ENCODE measurements around the gene UHMK1.
A peak's percentile ranks its signal among the peaks of the same experiment; 100 is the strongest.
"Not testable (repeated sequence)": the region's sequence is repeated elsewhere in the genome, so short reads cannot be mapped to it uniquely, and the experiment has no call there.

UHMK1 gene, protein sequence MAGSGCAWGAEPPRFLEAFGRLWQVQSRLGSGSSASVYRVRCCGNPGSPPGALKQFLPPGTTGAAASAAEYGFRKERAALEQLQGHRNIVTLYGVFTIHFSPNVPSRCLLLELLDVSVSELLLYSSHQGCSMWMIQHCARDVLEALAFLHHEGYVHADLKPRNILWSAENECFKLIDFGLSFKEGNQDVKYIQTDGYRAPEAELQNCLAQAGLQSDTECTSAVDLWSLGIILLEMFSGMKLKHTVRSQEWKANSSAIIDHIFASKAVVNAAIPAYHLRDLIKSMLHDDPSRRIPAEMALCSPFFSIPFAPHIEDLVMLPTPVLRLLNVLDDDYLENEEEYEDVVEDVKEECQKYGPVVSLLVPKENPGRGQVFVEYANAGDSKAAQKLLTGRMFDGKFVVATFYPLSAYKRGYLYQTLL

GRCh38 chr1:162497723-162498495, at the start of gene UHMK1:
UHMK1 (plus strand) TSS chr1:162497818; CDS start chr1:162498001, 183 bp downstream.
- H3K9me3 Mint-ChIP-seq = no peaks in the 10 kb centered on the region
- H3K4me1 Mint-ChIP-seq (ENCODE audit: low read depth) = peaks cover 35% of the 10 kb centered on the region
- peak within 1 kb of the TSS; percentile 95 for H3K27ac Mint-ChIP-seq
- peaks cover 2% of the 10 kb centered on the region for H3K27me3 Mint-ChIP-seq (ENCODE audit: low read depth)
- H3K4me3 Mint-ChIP-seq = peak within 1 kb of the TSS; percentile 97
- peaks cover 17% of the 10 kb centered on the region for H3K36me3 Mint-ChIP-seq (ENCODE audit: low read depth)

- H3K36me3 Mint-ChIP-seq (ENCODE audit: low read depth); H3K27ac Mint-ChIP-seq; H3K27me3 Mint-ChIP-seq (ENCODE audit: low read depth); H3K4me3 Mint-ChIP-seq; H3K9me3 Mint-ChIP-seq; H3K4me1 Mint-ChIP-seq (ENCODE audit: low read depth): not testable (repeated sequence)
These were observed 43.3 kb upstream of the UHMK1 start for GRCh38 chr1:162454361-162454760.

DNA sequence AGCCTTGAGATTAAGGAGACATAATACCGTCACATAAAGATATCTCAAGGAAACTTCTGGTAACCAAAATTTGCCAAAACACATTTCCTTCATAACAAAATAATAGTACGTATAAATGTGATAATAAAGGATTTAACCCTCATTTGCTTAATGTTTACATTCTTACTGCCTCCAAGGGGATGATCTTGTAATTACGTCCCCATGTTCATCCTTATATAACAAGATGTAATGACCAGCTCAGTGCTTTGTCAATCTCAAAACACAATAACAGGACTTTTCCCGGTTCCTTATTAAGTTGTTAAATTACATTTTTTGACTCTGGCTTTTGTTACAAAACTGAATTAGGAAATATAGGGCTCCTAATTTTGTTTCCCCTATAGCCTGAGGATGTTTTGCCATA, 41.3 kb upstream of the UHMK1 start:
- no peaks in the 10 kb centered on the region for H3K9me3 Mint-ChIP-seq
- H3K4me3 Mint-ChIP-seq = no peak overlapping the region
- no peaks in the 10 kb centered on the region for H3K27me3 Mint-ChIP-seq (ENCODE audit: low read depth)
- H3K4me1 Mint-ChIP-seq (ENCODE audit: low read depth) = no peaks in the 10 kb centered on the region
- H3K36me3 Mint-ChIP-seq (ENCODE audit: low read depth) = no peaks in the 10 kb centered on the region
- no peak overlapping the region for H3K27ac Mint-ChIP-seq

DNA sequence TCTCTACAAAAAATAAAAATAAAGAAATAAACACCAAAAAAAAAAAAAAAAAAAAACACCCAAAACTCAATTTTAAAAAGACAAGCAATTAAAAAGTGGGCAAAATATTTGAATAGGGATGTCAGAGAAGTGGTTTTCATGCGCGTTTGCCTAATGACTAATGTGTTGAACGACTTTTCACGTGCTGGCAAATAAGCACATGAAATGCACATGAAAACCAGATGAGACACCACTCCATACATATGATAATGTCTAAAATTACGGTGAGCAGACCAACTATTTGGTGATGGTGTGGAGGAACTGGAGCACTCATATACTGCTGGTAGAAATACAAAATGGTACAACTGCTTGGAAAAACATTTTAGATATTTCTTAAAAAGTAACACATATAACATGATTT, 39.4 kb upstream of the UHMK1 start:
- Mint-ChIP-seq H3K4me1 (ENCODE audit: low read depth) (no peaks in the 10 kb centered on the region), H3K27me3 (ENCODE audit: low read depth) (no peaks in the 10 kb centered on the region), H3K4me3 (no peak overlapping the region), H3K9me3 (no peaks in the 10 kb centered on the region), H3K27ac (no peak overlapping the region), H3K36me3 (ENCODE audit: low read depth) (no peaks in the 10 kb centered on the region)

- not testable (repeated sequence) for H3K27me3 Mint-ChIP-seq (ENCODE audit: low read depth); H3K9me3 Mint-ChIP-seq; H3K4me3 Mint-ChIP-seq; H3K27ac Mint-ChIP-seq; H3K4me1 Mint-ChIP-seq (ENCODE audit: low read depth); H3K36me3 Mint-ChIP-seq (ENCODE audit: low read depth)
These were observed 35.2 kb upstream of the UHMK1 start for GRCh38 chr1:162462425-162462824.

DNA sequence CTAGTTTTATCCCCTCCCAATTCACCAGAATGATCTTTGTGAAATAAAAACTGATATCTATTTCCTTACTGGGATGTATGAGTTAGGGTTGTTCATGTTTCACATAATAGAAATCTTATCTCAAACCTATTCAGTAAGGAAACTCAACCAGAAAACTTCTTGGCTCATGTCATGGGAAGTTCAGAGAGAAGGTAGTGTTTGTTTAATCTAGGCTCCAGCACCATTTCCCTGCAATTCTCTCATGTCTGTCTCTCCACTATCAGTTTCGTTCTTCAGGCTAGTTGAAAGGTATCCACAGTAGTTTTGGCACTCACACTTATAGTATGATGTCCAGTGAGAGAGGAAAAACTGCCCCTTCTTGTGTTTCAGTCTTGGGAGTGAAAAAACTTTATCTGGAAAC, 34.6 kb upstream of the UHMK1 start:
- Mint-ChIP-seq H3K27ac (no peak overlapping the region), H3K4me3 (no peak overlapping the region), H3K36me3 (ENCODE audit: low read depth) (no peaks in the 10 kb centered on the region), H3K4me1 (ENCODE audit: low read depth) (no peaks in the 10 kb centered on the region), H3K27me3 (ENCODE audit: low read depth) (peaks cover 7% of the 10 kb centered on the region), H3K9me3 (peaks cover 7% of the 10 kb centered on the region)

- peaks cover 7% of the 10 kb centered on the region for H3K9me3 Mint-ChIP-seq
- no peak overlapping the region for H3K4me3 Mint-ChIP-seq
- no peaks in the 10 kb centered on the region for H3K36me3 Mint-ChIP-seq (ENCODE audit: low read depth)
- H3K4me1 Mint-ChIP-seq (ENCODE audit: low read depth) = no peaks in the 10 kb centered on the region
- peaks cover 7% of the 10 kb centered on the region for H3K27me3 Mint-ChIP-seq (ENCODE audit: low read depth)
- no peak overlapping the region for H3K27ac Mint-ChIP-seq
These were observed 30.8 kb upstream of the UHMK1 start for GRCh38 chr1:162466797-162467196.

DNA sequence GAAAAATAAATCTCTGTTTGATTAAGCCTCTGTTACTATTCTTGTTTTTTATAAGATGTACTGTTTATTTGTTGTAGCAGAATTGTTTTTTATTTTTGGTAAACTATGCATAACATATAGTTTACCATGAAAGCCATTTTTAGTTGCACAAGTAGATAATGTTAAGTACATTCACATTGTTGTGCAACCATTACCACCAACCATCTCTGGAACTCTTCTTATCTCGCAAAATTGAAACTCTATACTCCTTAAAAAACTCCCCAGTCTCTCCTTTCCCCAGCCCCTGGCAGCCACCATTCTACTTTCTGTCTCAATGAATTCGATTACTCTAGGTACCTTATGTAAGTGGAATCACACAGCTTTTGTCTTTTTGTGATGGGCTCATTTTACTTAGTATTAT, 27.4 kb upstream of the UHMK1 start:
- Mint-ChIP-seq H3K27ac (no peak overlapping the region), H3K36me3 (ENCODE audit: low read depth) (no peaks in the 10 kb centered on the region), H3K27me3 (ENCODE audit: low read depth) (no peaks in the 10 kb centered on the region), H3K9me3 (no peaks in the 10 kb centered on the region), H3K4me1 (ENCODE audit: low read depth) (no peaks in the 10 kb centered on the region), H3K4me3 (no peak overlapping the region)

- peaks cover 6% of the 10 kb centered on the region for H3K9me3 Mint-ChIP-seq
- H3K4me1 Mint-ChIP-seq (ENCODE audit: low read depth) = no peaks in the 10 kb centered on the region
- H3K27me3 Mint-ChIP-seq (ENCODE audit: low read depth) = no peaks in the 10 kb centered on the region
- H3K27ac Mint-ChIP-seq = no peak overlapping the region
- no peaks in the 10 kb centered on the region for H3K36me3 Mint-ChIP-seq (ENCODE audit: low read depth)
- H3K4me3 Mint-ChIP-seq = no peak overlapping the region
These were observed 26.2 kb upstream of the UHMK1 start for GRCh38 chr1:162471290-162471853.

DNA sequence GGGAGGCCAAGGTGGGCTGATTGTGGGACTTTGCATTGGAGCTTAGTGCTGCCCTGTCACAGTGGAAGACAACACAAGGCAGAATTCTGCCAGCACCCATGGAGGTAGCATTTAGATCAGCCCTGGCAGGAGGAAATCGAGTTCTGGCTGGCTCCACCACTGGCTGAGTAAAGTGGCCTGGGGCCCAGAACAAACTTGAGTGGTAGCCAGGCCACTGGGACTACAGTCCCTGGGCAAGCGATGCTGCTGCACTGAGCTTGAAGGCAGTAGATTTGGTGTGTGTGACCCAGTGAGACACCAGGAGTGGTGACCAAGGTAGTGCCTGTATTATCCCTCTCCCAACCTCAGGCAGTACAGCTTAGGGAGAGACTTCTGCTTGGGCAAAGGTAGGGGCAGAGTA, 22.5 kb upstream of the UHMK1 start:
- Mint-ChIP-seq H3K36me3 (ENCODE audit: low read depth) (no peaks in the 10 kb centered on the region), H3K9me3 (peaks cover 13% of the 10 kb centered on the region), H3K4me1 (ENCODE audit: low read depth) (no peaks in the 10 kb centered on the region), H3K4me3 (no peak overlapping the region), H3K27ac (no peak overlapping the region), H3K27me3 (ENCODE audit: low read depth) (peaks cover 4% of the 10 kb centered on the region)

DNA sequence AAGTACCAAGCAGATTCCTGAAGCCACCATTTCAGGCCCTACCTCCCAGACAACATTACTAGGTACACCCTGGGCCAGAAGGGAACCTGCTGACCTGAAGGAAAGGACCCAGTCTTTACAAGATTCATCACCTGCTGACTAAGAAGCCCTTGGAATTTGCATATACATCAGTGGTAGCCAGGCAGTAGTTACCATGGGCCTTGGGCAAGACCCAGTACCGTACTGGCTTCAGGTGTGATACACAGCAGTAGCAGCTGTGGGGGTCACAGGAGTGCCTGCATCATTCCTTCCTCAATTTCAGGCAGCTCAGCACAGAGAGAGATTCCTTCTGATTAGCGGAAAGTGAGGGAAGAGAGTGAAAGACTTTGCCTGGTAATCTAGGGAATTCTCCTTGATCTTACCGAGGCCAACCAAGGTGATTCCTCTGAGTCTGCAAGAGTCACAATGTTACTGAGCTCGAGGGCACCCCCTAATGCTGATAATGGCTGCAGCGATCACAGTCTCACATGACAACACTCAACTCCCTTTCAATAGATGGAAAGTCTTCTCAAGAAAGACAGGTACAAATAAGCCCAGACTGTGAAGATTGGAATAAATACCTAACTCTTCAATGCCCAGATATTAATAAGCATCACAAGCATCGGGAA, 22.0 kb upstream of the UHMK1 start:
- Mint-ChIP-seq H3K27ac (no peak overlapping the region), H3K4me3 (no peak overlapping the region), H3K27me3 (ENCODE audit: low read depth) (peaks cover 4% of the 10 kb centered on the region), H3K36me3 (ENCODE audit: low read depth) (no peaks in the 10 kb centered on the region), H3K4me1 (ENCODE audit: low read depth) (no peaks in the 10 kb centered on the region), H3K9me3 (peaks cover 13% of the 10 kb centered on the region)

- Mint-ChIP-seq H3K27ac (no peak overlapping the region), H3K9me3 (peaks cover 13% of the 10 kb centered on the region), H3K4me1 (ENCODE audit: low read depth) (no peaks in the 10 kb centered on the region), H3K4me3 (no peak overlapping the region), H3K27me3 (ENCODE audit: low read depth) (peaks cover 5% of the 10 kb centered on the region), H3K36me3 (ENCODE audit: low read depth) (no peaks in the 10 kb centered on the region)
These were observed 21.0 kb upstream of the UHMK1 start for GRCh38 chr1:162476620-162477019.

- Mint-ChIP-seq H3K36me3 (ENCODE audit: low read depth) (no peaks in the 10 kb centered on the region), H3K27ac (no peak overlapping the region), H3K4me1 (ENCODE audit: low read depth) (no peaks in the 10 kb centered on the region), H3K9me3 (no peaks in the 10 kb centered on the region), H3K27me3 (ENCODE audit: low read depth) (peaks cover 26% of the 10 kb centered on the region), H3K4me3 (no peak overlapping the region)
These were observed 12.4 kb upstream of the UHMK1 start for GRCh38 chr1:162485236-162485635.

GRCh38 chr1:162487241-162487640, 10.4 kb upstream of the UHMK1 start:
- Mint-ChIP-seq H3K36me3 (ENCODE audit: low read depth) (no peaks in the 10 kb centered on the region), H3K27ac (no peak overlapping the region), H3K4me3 (no peak overlapping the region), H3K9me3 (no peaks in the 10 kb centered on the region), H3K27me3 (ENCODE audit: low read depth) (peaks cover 25% of the 10 kb centered on the region), H3K4me1 (ENCODE audit: low read depth) (no peaks in the 10 kb centered on the region)

All from T-helper 1 cell treated with Interleukin-12 subunit alpha and Interleukin-12 subunit beta and Interleukin-4 antibody, amounts not matched to agents 30 μg/mL and 1 μg/mL, for 36 hours (primary cell).